Panc1 (cell line): Measurements from ENCODE around the gene LY9. TPM values are rescaled to one million over a fixed set of nuclear protein-coding genes. Genes with fewer than 3 reads are reported as not detected.

Experiments used
- ATAC-seq: fragments of 200-7000 bp; cut with Tn5 transposase; 2 replicates; pipeline ENCODE4 v1.9.1; 2020; ENCODE audit warnings: mild to moderate bottlenecking, moderate library complexity
- BruUV-seq: library from RNA; stranded (reverse); fragments of 400-500 nt; replicated peaks from 2 replicates; lab custom pipeline; 2021; lab: Mats Ljungman, UMichigan
- CTCF ChIA-PET: fragments of 300-600 bp; sonication (Branson Sonifier 250); formaldehyde crosslinking; loops from one replicate; lab custom pipeline; 2022; ENCODE audit warnings: antibody characterized with exemption; lab: Charles Lee
- POLR2A ChIA-PET: fragments of 300-600 bp; sonication (Branson Sonifier 250); formaldehyde crosslinking; loops from one replicate; lab custom pipeline; 2022; ENCODE audit warnings: antibody characterized with exemption; lab: Charles Lee
- DNase-seq: peaks from one replicate; pipeline ENCODE4 v3.0.0-alpha.2; 2010; ENCODE audit warnings: low read depth, low spot score
- H3K27ac ChIP-seq: 2 replicates; pipeline ENCODE4 v1.5.1; 2011; ENCODE audit warnings: mild to moderate bottlenecking, low read length, inconsistent platforms
- H3K27me3 ChIP-seq: fragments of 200-500 bp; sonication (Bioruptor generic); 2 replicates; pipeline ENCODE4 v1.6.0; 2014; ENCODE audit warnings: low read length, inconsistent platforms; ENCODE audit not compliant: control insufficient read depth, insufficient read depth
- H3K36me3 ChIP-seq: fragments of 200-500 bp; sonication (Bioruptor generic); 2 replicates; pipeline ENCODE4 v1.5.1; 2014; ENCODE audit warnings: inconsistent platforms, mild to moderate bottlenecking, low read length, moderate library complexity; ENCODE audit not compliant: control insufficient read depth, insufficient read depth
- H3K4me1 ChIP-seq: 2 replicates; pipeline ENCODE4 v1.5.1; 2011; ENCODE audit warnings: inconsistent platforms, mild to moderate bottlenecking, low read length, moderate library complexity; ENCODE audit not compliant: control insufficient read depth, insufficient read depth
- H3K4me3 ChIP-seq, 2 experiments: 2 replicates each; pipeline ENCODE4 v1.5.1; 2011 to 2012; ENCODE audit warnings: low read depth in 2 of 2, low read length in 2 of 2, mild to moderate bottlenecking in 2 of 2, inconsistent platforms in 1 of 2, moderate library complexity in 1 of 2
- H3K9me3 ChIP-seq: fragments of 200-500 bp; sonication (Bioruptor generic); 2 replicates; pipeline ENCODE4 v1.5.1; 2014; ENCODE audit warnings: low read depth, mild to moderate bottlenecking, inconsistent platforms, low read length, moderate library complexity; ENCODE audit not compliant: control insufficient read depth, insufficient read depth
- POLR2AphosphoS5 ChIP-seq: IDR thresholded peaks from 2 replicates; pipeline ENCODE4 v1.6.1; 2012; ENCODE audit warnings: mild to moderate bottlenecking, low read depth, low read length, moderate library complexity
- SIN3A ChIP-seq: IDR thresholded peaks from 2 replicates; pipeline ENCODE4 v1.6.1; 2012; ENCODE audit warnings: low read depth, mild to moderate bottlenecking, low read length, moderate library complexity, borderline replicate concordance; ENCODE audit not compliant: insufficient read depth
- TCF7L2 ChIP-seq: IDR thresholded peaks from 2 replicates; pipeline ENCODE4 v1.6.1; 2011; ENCODE audit warnings: mild to moderate bottlenecking, low read depth, low read length, inconsistent platforms
- in situ Hi-C: cut with HindIII; loops from 2 replicates; pipeline ENCODE4 v1.10.0; 2016; ENCODE audit warnings: low sequenced_read_pairs, low pct_unique_long_range_greater_than_20kb
- intact Hi-C: fragments of 100-400 bp; cut with micrococcal nuclease; formaldehyde crosslinking; loops from one replicate; pipeline ENCODE4 v1.10.0; 2022; ENCODE audit not compliant: unreplicated experiment
- total RNA-seq: library from RNA; stranded (reverse); gene quantifications from one replicate; pipeline ENCODE4 v1.2.1, GENCODE V29; 2021; ENCODE audit not compliant: unreplicated experiment
- TF ChIP-seq, protein P1 (sequence below): fragments of 450-650 bp; IDR thresholded peaks from 2 replicates; pipeline ENCODE4 v1.5.1; 2017; ENCODE audit warnings: mild to moderate bottlenecking
- TF ChIP-seq, protein P2 (sequence below), 2 experiments: IDR thresholded peaks; 2 replicates each; pipeline ENCODE4 v1.6.1; 2011 to 2012; ENCODE audit warnings: low read depth in 2 of 2, control low read depth in 1 of 2, low read length in 1 of 2, mild to moderate bottlenecking in 1 of 2, moderate library complexity in 1 of 2; ENCODE audit not compliant: insufficient read depth in 1 of 2

The LY9 gene
- total RNA-seq, 1 experiment from 2014 or later = 0.10 TPM

DNA sequence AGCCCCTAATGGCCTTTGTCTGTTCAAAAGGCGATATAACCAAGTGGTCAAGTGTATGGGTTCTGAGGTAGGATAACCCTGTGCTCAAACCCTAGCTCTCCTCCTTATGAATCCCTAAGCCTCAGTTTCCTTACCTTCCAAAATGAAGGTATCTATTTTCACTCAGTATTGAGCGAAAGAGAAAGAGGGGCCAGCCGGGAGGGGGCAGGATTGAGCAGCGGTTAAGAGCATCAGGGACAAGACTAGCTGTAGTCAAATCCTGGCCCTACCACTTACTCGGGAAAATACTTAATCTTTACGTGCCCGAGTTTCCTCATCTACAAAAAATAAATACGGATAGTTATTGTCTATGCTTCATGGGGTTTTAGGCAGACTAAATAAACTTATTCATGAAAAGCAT is 25.7 kb downstream of the LY9 start:
- POLR2A ChIA-PET = no interaction called here
- Histone ChIP-seq H3K4me1 (no peaks in the 10 kb centered on the region), H3K27me3 (peaks cover 4% of the 10 kb centered on the region; the same call in 1 of the 2 replicates), H3K27ac (no peak overlapping the region), H3K9me3 (no peaks in the 10 kb centered on the region), H3K36me3 (no peaks in the 10 kb centered on the region), H3K4me3 (no peak overlapping the region)
- TF ChIP-seq SIN3A = no peak
- TF ChIP-seq, protein P1, sequence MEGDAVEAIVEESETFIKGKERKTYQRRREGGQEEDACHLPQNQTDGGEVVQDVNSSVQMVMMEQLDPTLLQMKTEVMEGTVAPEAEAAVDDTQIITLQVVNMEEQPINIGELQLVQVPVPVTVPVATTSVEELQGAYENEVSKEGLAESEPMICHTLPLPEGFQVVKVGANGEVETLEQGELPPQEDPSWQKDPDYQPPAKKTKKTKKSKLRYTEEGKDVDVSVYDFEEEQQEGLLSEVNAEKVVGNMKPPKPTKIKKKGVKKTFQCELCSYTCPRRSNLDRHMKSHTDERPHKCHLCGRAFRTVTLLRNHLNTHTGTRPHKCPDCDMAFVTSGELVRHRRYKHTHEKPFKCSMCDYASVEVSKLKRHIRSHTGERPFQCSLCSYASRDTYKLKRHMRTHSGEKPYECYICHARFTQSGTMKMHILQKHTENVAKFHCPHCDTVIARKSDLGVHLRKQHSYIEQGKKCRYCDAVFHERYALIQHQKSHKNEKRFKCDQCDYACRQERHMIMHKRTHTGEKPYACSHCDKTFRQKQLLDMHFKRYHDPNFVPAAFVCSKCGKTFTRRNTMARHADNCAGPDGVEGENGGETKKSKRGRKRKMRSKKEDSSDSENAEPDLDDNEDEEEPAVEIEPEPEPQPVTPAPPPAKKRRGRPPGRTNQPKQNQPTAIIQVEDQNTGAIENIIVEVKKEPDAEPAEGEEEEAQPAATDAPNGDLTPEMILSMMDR = peak; percentile 47
- BruUV-seq = no TSS peak
- ATAC-seq (no peak), DNase-seq (no peak)
- CTCF ChIA-PET = no interaction called here
- in situ Hi-C loops (no loop called here), intact Hi-C loops (no loop called here)

DNA sequence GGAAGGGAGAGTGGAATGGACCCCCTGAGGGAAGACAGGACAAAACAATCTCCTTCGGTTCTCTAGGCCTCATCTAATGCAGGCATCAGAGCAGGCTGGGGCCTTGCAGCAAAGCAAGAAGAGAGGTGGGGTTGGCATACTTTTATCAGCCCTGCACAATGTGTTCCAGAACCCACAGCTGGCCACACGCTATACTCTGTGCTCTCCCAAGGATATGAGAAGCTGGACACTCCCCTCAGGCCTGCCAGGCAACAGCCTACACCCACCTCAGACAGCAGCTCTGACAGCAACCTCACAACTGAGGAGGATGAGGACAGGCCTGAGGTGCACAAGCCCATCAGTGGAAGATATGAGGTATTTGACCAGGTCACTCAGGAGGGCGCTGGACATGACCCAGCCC is 27.3 kb downstream of the LY9 start:
- no peak for DNase-seq
- ChIA-PET POLR2A (no interaction called here), CTCF (no interaction called here)
- in situ Hi-C loops (no loop called here), intact Hi-C loops (no loop called here)
- ATAC-seq = no peak
- Histone ChIP-seq H3K27ac (no peak overlapping the region), H3K4me3 (no peak overlapping the region), H3K4me1 (no peaks in the 10 kb centered on the region), H3K36me3 (no peaks in the 10 kb centered on the region), H3K9me3 (no peaks in the 10 kb centered on the region), H3K27me3 (no peaks in the 10 kb centered on the region; the same call in 1 of the 2 replicates)
- TF ChIP-seq, protein P2, sequence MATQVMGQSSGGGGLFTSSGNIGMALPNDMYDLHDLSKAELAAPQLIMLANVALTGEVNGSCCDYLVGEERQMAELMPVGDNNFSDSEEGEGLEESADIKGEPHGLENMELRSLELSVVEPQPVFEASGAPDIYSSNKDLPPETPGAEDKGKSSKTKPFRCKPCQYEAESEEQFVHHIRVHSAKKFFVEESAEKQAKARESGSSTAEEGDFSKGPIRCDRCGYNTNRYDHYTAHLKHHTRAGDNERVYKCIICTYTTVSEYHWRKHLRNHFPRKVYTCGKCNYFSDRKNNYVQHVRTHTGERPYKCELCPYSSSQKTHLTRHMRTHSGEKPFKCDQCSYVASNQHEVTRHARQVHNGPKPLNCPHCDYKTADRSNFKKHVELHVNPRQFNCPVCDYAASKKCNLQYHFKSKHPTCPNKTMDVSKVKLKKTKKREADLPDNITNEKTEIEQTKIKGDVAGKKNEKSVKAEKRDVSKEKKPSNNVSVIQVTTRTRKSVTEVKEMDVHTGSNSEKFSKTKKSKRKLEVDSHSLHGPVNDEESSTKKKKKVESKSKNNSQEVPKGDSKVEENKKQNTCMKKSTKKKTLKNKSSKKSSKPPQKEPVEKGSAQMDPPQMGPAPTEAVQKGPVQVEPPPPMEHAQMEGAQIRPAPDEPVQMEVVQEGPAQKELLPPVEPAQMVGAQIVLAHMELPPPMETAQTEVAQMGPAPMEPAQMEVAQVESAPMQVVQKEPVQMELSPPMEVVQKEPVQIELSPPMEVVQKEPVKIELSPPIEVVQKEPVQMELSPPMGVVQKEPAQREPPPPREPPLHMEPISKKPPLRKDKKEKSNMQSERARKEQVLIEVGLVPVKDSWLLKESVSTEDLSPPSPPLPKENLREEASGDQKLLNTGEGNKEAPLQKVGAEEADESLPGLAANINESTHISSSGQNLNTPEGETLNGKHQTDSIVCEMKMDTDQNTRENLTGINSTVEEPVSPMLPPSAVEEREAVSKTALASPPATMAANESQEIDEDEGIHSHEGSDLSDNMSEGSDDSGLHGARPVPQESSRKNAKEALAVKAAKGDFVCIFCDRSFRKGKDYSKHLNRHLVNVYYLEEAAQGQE (IDR thresholded peaks at IDR 0.05; ENCODE audit: insufficient read depth in 1 of 2, low read depth in 2 of 2, low read length in 1 of 2) = no peak
- TF ChIP-seq SIN3A = no peak
- no peak for TF ChIP-seq TCF7L2
- TF ChIP-seq, protein P1 = no peak
- TF ChIP-seq POLR2AphosphoS5 = no peak
- no TSS peak for BruUV-seq
